ENCODE measurements around the gene ITGB1BP1. TPM values are rescaled to one million over a fixed set of nuclear protein-coding genes. Genes with fewer than 3 reads are reported as not detected.

The ITGB1BP1 gene
- 100 to 1,000 TPM; 205 to 238 (median 225) TPM for total RNA-seq (2021; fragmentation: NEBNext Ultra II Directional; extraction: Animal tissue kit (Norgen Biotek cat#: 25700))
- long read RNA-seq, full-length matches to known transcripts = 93 of 186 reads
- long read RNA-seq, partial matches to known transcripts = 38 of 186 reads
- long read RNA-seq, other reads (novel, unspliced or antisense) = 55 of 186 reads

GRCh38 chr2:9423100-9423921 is at the start of gene ITGB1BP1, which contains the start of gene CPSF3:
TSS of gene ITGB1BP1 (minus strand) at chr2:9423528. CDS start at chr2:9418697, 4,831 bp downstream.
TSS of gene CPSF3 (plus strand) at chr2:9423654. CDS start at chr2:9423774, 120 bp downstream.
- peak; percentile 96 for DNase-seq
- Mint-ChIP-seq H3K36me3 (ENCODE audit: low read depth) (peaks cover 33% of the 10 kb centered on the region), H3K27ac (peak within 1 kb of the TSS; percentile 87), H3K9me3 (no peaks in the 10 kb centered on the region), H3K27me3 (ENCODE audit: insufficient read depth) (no peaks in the 10 kb centered on the region; the same call in 1 of the 2 replicates), H3K4me1 (ENCODE audit: low read depth) (peaks cover 39% of the 10 kb centered on the region), H3K4me3 (peak within 1 kb of the TSS; percentile 96)
- no peak for TF ChIP-seq CTCF (IDR thresholded peaks at IDR 0.05)

- no peak for DNase-seq
- Mint-ChIP-seq H3K27ac (no peak overlapping the region), H3K9me3 (no peaks in the 10 kb centered on the region), H3K36me3 (ENCODE audit: low read depth) (peaks cover 38% of the 10 kb centered on the region), H3K27me3 (ENCODE audit: insufficient read depth) (no peaks in the 10 kb centered on the region; the same call in 1 of the 2 replicates), H3K4me3 (no peak overlapping the region), H3K4me1 (ENCODE audit: low read depth) (peaks cover 19% of the 10 kb centered on the region)
- no peak for TF ChIP-seq CTCF (IDR thresholded peaks at IDR 0.05)
Measured at GRCh38 chr2:9472511-9472910, 49.2 kb upstream of the ITGB1BP1 start.

- TF ChIP-seq CTCF (IDR thresholded peaks at IDR 0.05) = no peak
- H3K9me3 Mint-ChIP-seq = no peaks in the 10 kb centered on the region
Measured at GRCh38 chr2:9471206-9471605, 47.9 kb upstream of the ITGB1BP1 start.

GRCh38 chr2:9467687-9468086 is 44.4 kb upstream of the ITGB1BP1 start:
- TF ChIP-seq CTCF (IDR thresholded peaks at IDR 0.05) = no peak
- Mint-ChIP-seq H3K4me1 (ENCODE audit: low read depth) (no peaks in the 10 kb centered on the region; the same call in none of the 2 replicates), H3K27me3 (ENCODE audit: insufficient read depth) (peaks cover 5% of the 10 kb centered on the region; the same call in 1 of the 2 replicates), H3K9me3 (no peaks in the 10 kb centered on the region), H3K36me3 (ENCODE audit: low read depth) (peaks cover 19% of the 10 kb centered on the region), H3K4me3 (no peak overlapping the region), H3K27ac (no peak overlapping the region)
- DNase-seq = no peak

More at GRCh38 chr2:9471206-9471605, 47.9 kb upstream of the ITGB1BP1 start:
- H3K27ac Mint-ChIP-seq = no peak overlapping the region
- H3K36me3 Mint-ChIP-seq (ENCODE audit: low read depth) = peaks cover 27% of the 10 kb centered on the region
- no peak for DNase-seq
- H3K27me3 Mint-ChIP-seq (ENCODE audit: insufficient read depth) = peaks cover under 1% of the 10 kb centered on the region; the same call in 1 of the 2 replicates
- no peak overlapping the region for H3K4me3 Mint-ChIP-seq
- peaks cover 7% of the 10 kb centered on the region for H3K4me1 Mint-ChIP-seq (ENCODE audit: low read depth)

- Mint-ChIP-seq H3K9me3 (no peaks in the 10 kb centered on the region), H3K27ac (no peak overlapping the region), H3K4me1 (ENCODE audit: low read depth) (no peaks in the 10 kb centered on the region; the same call in none of the 2 replicates), H3K4me3 (no peak overlapping the region), H3K36me3 (ENCODE audit: low read depth) (peaks cover 8% of the 10 kb centered on the region), H3K27me3 (ENCODE audit: insufficient read depth) (peaks cover 5% of the 10 kb centered on the region; the same call in 1 of the 2 replicates)
- TF ChIP-seq CTCF (IDR thresholded peaks at IDR 0.05) = no peak
- no peak for DNase-seq
Measured at GRCh38 chr2:9466147-9466683, 42.9 kb upstream of the ITGB1BP1 start.

All from HFFc6 (cell line).